ENCODE data around the gene FHAD1.

DNA sequence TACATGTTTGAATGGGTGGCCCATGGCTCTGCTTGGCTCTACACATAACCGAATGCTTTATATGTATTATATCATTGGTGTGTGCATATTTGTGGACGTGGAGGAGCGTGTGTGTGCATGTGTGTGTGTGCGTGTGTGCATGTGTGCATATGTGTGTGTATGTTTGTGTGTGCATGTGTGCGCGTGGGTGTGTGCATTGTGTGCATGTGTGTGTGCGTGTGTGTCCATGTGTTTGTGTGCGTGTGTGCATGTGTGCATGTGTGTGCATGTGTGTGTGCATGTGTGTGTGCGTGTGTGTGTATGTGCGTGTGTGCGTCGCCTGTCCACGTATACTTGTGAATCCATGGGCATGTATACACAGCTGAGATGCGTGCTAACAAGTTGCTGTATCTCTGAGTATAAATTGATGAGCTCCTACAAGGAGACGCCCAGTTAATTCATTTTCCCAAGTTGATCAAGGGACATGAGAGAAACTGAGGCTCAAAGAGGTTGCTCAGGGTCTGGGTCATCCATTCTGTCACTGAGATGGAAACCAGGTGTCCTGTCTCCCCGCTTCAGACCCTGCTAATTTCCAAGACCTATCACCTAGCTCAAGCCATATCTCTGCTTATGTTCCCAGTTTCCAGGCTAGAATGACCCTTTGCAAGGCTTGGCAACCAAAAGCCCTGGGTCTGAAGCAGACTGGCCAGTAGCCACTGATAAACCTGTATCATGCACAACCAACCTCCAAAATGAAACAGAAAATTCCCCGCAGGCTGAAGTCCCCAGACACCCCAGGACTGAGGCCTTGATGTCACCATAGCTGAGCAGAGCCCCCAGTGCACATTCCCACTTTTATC is 188.4 kb downstream of the FHAD1 start:
- TF ChIP-seq, protein P1, sequence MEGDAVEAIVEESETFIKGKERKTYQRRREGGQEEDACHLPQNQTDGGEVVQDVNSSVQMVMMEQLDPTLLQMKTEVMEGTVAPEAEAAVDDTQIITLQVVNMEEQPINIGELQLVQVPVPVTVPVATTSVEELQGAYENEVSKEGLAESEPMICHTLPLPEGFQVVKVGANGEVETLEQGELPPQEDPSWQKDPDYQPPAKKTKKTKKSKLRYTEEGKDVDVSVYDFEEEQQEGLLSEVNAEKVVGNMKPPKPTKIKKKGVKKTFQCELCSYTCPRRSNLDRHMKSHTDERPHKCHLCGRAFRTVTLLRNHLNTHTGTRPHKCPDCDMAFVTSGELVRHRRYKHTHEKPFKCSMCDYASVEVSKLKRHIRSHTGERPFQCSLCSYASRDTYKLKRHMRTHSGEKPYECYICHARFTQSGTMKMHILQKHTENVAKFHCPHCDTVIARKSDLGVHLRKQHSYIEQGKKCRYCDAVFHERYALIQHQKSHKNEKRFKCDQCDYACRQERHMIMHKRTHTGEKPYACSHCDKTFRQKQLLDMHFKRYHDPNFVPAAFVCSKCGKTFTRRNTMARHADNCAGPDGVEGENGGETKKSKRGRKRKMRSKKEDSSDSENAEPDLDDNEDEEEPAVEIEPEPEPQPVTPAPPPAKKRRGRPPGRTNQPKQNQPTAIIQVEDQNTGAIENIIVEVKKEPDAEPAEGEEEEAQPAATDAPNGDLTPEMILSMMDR (IDR thresholded peaks at IDR 0.05) = no peak
- TF ChIP-seq POLR2A (IDR thresholded peaks at IDR 0.05) = no peak

All from thyroid gland (tissue), 4 donors.